ENCODE results near the gene PLEKHO1. TPM values are rescaled to one million over a fixed set of nuclear protein-coding genes. Genes with fewer than 3 reads are reported as not detected.

Gene PLEKHO1
- polyA plus RNA-seq, 3 donors = 45.4 to 59.3 (median 59.0) TPM

Other genes starting within 250 kb of the PLEKHO1 start
- gene SV2A, start 232.1 kb upstream of the PLEKHO1 start, polyA plus RNA-seq (ENCODE audit: insufficient read length in 3 of 3) = 1 to 10 TPM; 7.5 to 8.2 (median 8.2) TPM
- 10 to 100 TPM; 76.5 to 89.7 (median 82.8) TPM for gene SF3B4, start 222.1 kb upstream of the PLEKHO1 start, polyA plus RNA-seq (ENCODE audit: insufficient read length in 3 of 3)
- 10 to 100 TPM; 26.7 to 35.8 (median 31.0) TPM for gene MTMR11, start 213.0 kb upstream of the PLEKHO1 start, polyA plus RNA-seq (ENCODE audit: insufficient read length in 3 of 3)
- 10 to 100 TPM; 15.3 to 22.7 (median 17.8) TPM for gene OTUD7B, start 139.2 kb upstream of the PLEKHO1 start, polyA plus RNA-seq (ENCODE audit: insufficient read length in 3 of 3)
- gene VPS45, start 82.1 kb upstream of the PLEKHO1 start, polyA plus RNA-seq (ENCODE audit: insufficient read length in 3 of 3) = 10 to 100 TPM; 62.5 to 77.8 (median 66.7) TPM
- gene ANP32E, start 86.2 kb downstream of the PLEKHO1 start, polyA plus RNA-seq (ENCODE audit: insufficient read length in 3 of 3) = 100 to 1,000 TPM; 112 to 136 (median 132) TPM
- gene CA14, start 107.9 kb downstream of the PLEKHO1 start, polyA plus RNA-seq (ENCODE audit: insufficient read length in 3 of 3) = 1 to 10 TPM; 6.6 to 6.8 (median 6.6) TPM
- 100 to 1,000 TPM; 191 to 203 (median 199) TPM for gene APH1A, start 119.1 kb downstream of the PLEKHO1 start, polyA plus RNA-seq (ENCODE audit: insufficient read length in 3 of 3)
- 10 to 100 TPM; 35.8 to 47.1 (median 45.3) TPM for gene C1orf54, start 122.9 kb downstream of the PLEKHO1 start, polyA plus RNA-seq (ENCODE audit: insufficient read length in 3 of 3)
- gene CIART, start 132.6 kb downstream of the PLEKHO1 start, polyA plus RNA-seq (ENCODE audit: insufficient read length in 3 of 3) = 1 to 10 TPM; 7.6 to 9.0 (median 8.5) TPM
- gene MRPS21, start 143.9 kb downstream of the PLEKHO1 start, polyA plus RNA-seq (ENCODE audit: insufficient read length in 3 of 3) = 10 to 100 TPM; 75.9 to 92.9 (median 83.2) TPM
- 100 to 1,000 TPM in 2 of 3 donors, 10 to 100 TPM in 1; 58.3 to 114 (median 107) TPM for gene PRPF3, start 171.6 kb downstream of the PLEKHO1 start, polyA plus RNA-seq (ENCODE audit: insufficient read length in 3 of 3)
- gene RPRD2, start 214.2 kb downstream of the PLEKHO1 start, polyA plus RNA-seq (ENCODE audit: insufficient read length in 3 of 3) = 10 to 100 TPM; 48.9 to 57.3 (median 56.5) TPM